Ascending aorta (tissue), 2 donors: Measurements from ENCODE around the gene CCDC17. TPM values are rescaled to one million over a fixed set of nuclear protein-coding genes. Genes with fewer than 3 reads are reported as not detected.

Experiments used
- DNase-seq, 2 donors: peaks; one replicate each; pipeline ENCODE4 v3.0.0-alpha.2; 2019; ENCODE audit warnings: low spot score in 2 of 2
- H3K27ac ChIP-seq, 2 donors: fragments of 200-600 bp; sonication (generic); one replicate each; pipeline ENCODE4 v1.5.1; 2016 to 2017; ENCODE audit warnings: mild to moderate bottlenecking in 1 of 2
- H3K27me3 ChIP-seq: fragments of 200-600 bp; sonication (generic); one replicate; pipeline ENCODE4 v1.5.1; 2017
- H3K36me3 ChIP-seq, 2 donors: fragments of 200-600 bp; sonication (generic); one replicate each; pipeline ENCODE4 v1.5.1; 2016
- H3K4me1 ChIP-seq, 2 donors: fragments of 200-600 bp; sonication (generic); one replicate each; pipeline ENCODE4 v1.5.1; 2016 to 2017; ENCODE audit warnings: mild to moderate bottlenecking in 1 of 2
- H3K4me3 ChIP-seq, 2 donors: fragments of 200-600 bp; sonication (generic); one replicate each; pipeline ENCODE4 v1.5.1; 2016 to 2017; ENCODE audit warnings: mild to moderate bottlenecking in 1 of 2
- H3K9me3 ChIP-seq, 2 donors: fragments of 200-600 bp; sonication (generic); one replicate each; pipeline ENCODE4 v1.5.1; 2016
- CTCF ChIP-seq, 3 experiments: fragments of 200-600 bp in 2 of 3; fragments of 450-650 bp in 1 of 3; sonication (generic) in 2 of 3; IDR thresholded peaks; one replicate each; pipeline ENCODE4 v1.5.1; 2016 to 2019; ENCODE audit warnings: antibody characterized with exemption in 3 of 3, mild to moderate bottlenecking in 1 of 3, moderate library complexity in 1 of 3
- intact Hi-C: fragments of 100-400 bp; cut with DNase I; formaldehyde crosslinking; loops from one replicate; pipeline ENCODE4 v1.15.1; 2023
- total RNA-seq: library from RNA; depleted of rRNA; stranded (reverse); fragments of >200 nt; gene quantifications from one replicate; pipeline ENCODE4 v1.1.0, GENCODE V29; 2016

CCDC17 gene
- total RNA-seq, 1 donor from 2014 or later, result not detected

- DNase-seq, result no peak
- TF ChIP-seq CTCF (IDR thresholded peaks at IDR 0.05), result no peak
- peaks cover 75 to 100% of the 10 kb centered on the region in 2 donors for H3K36me3 ChIP-seq
- H3K27ac ChIP-seq, result no peak overlapping the region
- H3K27me3 ChIP-seq, result no peaks in the 10 kb centered on the region
- H3K4me1 ChIP-seq, result no peaks in the 10 kb centered on the region
- intact Hi-C loops, result no loop called here
- no peaks in the 10 kb centered on the region for H3K9me3 ChIP-seq
- no peak overlapping the region for H3K4me3 ChIP-seq
These were observed 30.9 kb upstream of the CCDC17 start for GRCh38 chr1:45654540-45655280.

- Histone ChIP-seq H3K4me1 (no peaks in the 10 kb centered on the region), H3K9me3 (no peaks in the 10 kb centered on the region), H3K27me3 (no peaks in the 10 kb centered on the region), H3K36me3 (peaks cover 21 to 40% of the 10 kb centered on the region in 2 donors), H3K4me3 (no peak overlapping the region), H3K27ac (no peak overlapping the region)
- intact Hi-C loops, result no loop called here
- no peak for DNase-seq
- no peak for TF ChIP-seq CTCF (IDR thresholded peaks at IDR 0.05)
These were observed 23.6 kb upstream of the CCDC17 start for GRCh38 chr1:45647248-45648021.

GRCh38 chr1:45644661-45645060 is 20.8 kb upstream of the CCDC17 start:
- Histone ChIP-seq H3K4me3 (no peak overlapping the region), H3K27ac (no peak overlapping the region), H3K4me1 (no peaks in the 10 kb centered on the region), H3K27me3 (no peaks in the 10 kb centered on the region), H3K9me3 (no peaks in the 10 kb centered on the region), H3K36me3 (peaks cover 32 to 38% of the 10 kb centered on the region in 2 donors)
- no peak for DNase-seq
- intact Hi-C loops, result no loop called here
- no peak for TF ChIP-seq CTCF (IDR thresholded peaks at IDR 0.05)

GRCh38 chr1:45643978-45644377 is 20.1 kb upstream of the CCDC17 start:
- intact Hi-C loops, result no loop called here
- Histone ChIP-seq H3K36me3 (peaks cover 39 to 44% of the 10 kb centered on the region in 2 donors), H3K4me3 (no peak overlapping the region), H3K9me3 (no peaks in the 10 kb centered on the region), H3K27me3 (no peaks in the 10 kb centered on the region), H3K27ac (no peak overlapping the region), H3K4me1 (no peaks in the 10 kb centered on the region)
- DNase-seq, result no peak
- TF ChIP-seq CTCF (IDR thresholded peaks at IDR 0.05), result no peak

GRCh38 chr1:45643321-45643720 is 19.5 kb upstream of the CCDC17 start:
- no peak overlapping the region for H3K4me3 ChIP-seq
- no peak for TF ChIP-seq CTCF (IDR thresholded peaks at IDR 0.05)
- peaks cover 42 to 45% of the 10 kb centered on the region in 2 donors for H3K36me3 ChIP-seq
- intact Hi-C loops, result no loop called here
- no peak overlapping the region for H3K27ac ChIP-seq
- no peaks in the 10 kb centered on the region for H3K4me1 ChIP-seq
- no peak for DNase-seq
- no peaks in the 10 kb centered on the region for H3K9me3 ChIP-seq
- H3K27me3 ChIP-seq, result no peaks in the 10 kb centered on the region
